GM04504 (cell line): ENCODE measurements around the gene NUBP2.
A peak's percentile ranks its signal among the peaks of the same experiment; 100 is the strongest.
"Not testable (repeated sequence)": the region's sequence is repeated elsewhere in the genome, so short reads cannot be mapped to it uniquely, and the experiment has no call there.

Experiments
- DNase-seq: peaks from one replicate; pipeline ENCODE4 v3.0.0-alpha.2; 2012; ENCODE audit warnings: low read depth

Gene NUBP2

GRCh38 chr16:1786242-1787055, 3.7 kb downstream of the NUBP2 start:
- DNase-seq, result no peak

DNA sequence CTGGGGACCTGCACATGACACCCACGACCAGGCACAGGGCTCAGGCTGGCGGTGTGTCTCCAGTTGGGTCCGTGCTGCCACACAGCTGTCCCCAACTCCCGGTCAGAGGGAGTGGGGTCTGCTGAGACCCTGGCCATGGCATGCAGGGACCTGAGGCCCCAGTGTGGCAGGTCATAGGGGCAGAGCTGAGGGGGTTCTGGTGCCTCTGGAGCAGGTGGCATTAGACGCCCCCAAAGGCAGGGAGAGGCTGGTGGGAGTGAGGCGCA, 4.2 kb downstream of the NUBP2 start:
- no peak for DNase-seq

- no peak for DNase-seq
Observed at GRCh38 chr16:1787322-1788094, 4.7 kb downstream of the NUBP2 start.

DNA sequence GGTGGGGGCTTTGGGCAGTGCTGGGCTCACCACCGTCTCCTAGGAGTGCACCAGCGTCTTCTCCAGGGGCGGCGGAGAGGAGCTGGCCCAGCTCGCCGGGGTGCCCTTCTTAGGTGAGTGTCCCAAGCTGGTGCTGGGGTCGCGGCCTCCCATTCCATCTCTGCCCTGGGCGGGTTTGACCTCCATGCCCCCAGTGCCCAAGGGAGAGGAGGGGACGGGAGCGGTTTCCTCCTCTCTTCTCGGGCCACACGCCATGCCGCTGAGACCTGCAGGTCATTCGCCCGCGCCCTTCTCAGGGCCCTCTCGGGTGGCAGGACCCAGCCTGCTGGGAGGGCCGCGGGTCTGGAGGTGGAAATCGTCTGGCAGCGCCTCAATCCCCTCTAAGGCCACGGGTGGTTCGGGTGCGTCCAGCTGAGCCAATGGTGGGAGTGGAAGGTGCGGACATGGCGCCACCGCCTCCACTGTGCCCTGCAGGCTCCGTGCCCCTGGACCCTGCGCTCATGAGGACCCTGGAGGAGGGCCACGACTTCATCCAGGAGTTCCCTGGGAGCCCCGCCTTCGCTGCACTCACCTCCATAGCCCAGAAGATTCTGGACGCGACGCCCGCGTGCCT, 5.4 kb downstream of the NUBP2 start:
- DNase-seq, result no peak

DNA sequence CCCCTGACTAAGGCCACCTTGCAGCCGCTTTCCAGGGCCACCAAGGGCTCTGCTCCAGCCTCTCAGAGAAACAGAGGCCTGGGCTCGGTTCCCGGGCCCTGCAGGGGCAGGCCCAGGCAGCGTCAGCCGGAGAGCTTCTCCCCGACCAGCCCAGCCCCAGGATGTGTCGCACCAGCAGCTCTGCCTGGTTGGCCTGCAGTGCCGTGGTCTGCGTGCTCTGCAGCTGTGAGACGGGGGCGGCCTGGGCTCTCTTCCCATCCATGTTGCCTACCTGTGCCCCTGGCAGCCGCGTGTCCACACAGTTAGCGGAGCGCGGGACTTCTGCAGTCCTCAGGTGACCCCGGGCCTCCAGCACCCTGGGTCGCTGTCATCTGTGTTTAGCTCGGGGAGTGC, 5.9 kb downstream of the NUBP2 start:
- DNase-seq, result no peak

DNA sequence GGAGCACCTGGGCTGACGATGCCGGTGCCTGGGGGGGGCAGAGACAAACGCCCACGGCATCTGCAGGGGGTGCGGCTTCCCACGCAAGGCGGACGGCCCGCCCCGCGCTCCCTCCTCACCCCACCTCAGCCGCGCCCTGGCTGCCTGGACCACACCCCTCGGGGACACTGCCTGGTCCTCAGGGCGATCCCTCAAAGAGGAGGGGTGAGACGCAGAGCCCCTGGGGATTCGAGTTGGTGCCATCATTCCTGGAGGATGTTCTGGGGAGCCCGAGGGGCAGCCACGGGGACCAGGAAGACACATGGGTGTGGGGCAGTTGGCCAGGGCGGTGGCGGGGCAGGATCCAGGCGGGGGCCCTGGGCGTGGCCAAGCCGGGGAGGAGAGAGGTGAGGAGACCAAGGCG, 6.9 kb downstream of the NUBP2 start:
- DNase-seq, result no peak

DNA sequence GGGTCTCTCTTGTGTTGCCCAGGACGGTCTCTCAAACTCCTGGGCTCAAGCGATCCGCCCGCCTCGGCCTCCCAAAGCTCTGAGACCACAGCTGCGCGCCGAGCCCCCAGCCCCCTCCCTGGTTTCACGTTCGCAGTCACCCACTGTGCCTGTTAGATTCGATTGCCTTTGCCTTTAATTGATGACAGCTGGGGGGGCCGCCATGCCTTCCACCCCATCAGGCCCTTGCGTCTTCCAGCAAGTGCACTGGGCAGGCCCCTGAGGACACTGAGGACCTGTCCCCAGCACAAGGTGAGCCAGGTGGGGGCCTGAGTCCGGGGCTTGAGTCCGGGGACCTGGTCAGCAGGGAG, 7.5 kb downstream of the NUBP2 start:
- DNase-seq, result no peak

DNA sequence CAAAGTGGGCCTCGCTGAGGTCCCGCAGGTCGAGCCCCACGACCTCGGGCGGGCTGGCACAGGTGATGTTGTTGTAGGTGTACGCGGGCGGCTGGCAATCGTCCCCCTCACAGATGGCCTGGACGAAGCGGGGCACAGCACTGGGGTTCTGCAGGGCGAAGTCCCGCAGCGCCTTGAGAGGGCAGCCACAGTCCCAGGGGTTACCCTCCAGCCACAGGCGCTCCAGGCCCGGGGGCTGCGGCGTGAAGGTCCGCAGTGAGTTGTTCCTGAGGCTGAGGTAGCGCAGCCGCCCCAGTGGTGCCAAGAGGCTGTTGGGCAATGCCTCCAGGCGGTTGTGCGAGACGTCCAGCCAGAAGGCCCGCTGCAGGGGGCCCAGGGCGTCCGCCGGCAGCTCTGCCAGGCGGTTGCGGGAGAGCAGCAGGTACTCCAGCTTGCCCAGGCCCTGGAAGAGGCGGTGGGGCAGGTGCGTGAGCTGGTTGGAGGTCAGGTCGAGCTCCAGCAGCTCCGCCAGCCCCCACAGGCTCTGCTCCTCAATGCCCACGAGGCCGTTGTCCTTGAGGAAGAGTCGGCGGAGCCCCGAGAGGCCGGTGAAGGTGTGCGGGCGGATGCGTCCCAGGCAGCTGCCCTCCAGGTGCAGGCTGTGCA, 8.0 kb downstream of the NUBP2 start:
- no peak for DNase-seq

DNA sequence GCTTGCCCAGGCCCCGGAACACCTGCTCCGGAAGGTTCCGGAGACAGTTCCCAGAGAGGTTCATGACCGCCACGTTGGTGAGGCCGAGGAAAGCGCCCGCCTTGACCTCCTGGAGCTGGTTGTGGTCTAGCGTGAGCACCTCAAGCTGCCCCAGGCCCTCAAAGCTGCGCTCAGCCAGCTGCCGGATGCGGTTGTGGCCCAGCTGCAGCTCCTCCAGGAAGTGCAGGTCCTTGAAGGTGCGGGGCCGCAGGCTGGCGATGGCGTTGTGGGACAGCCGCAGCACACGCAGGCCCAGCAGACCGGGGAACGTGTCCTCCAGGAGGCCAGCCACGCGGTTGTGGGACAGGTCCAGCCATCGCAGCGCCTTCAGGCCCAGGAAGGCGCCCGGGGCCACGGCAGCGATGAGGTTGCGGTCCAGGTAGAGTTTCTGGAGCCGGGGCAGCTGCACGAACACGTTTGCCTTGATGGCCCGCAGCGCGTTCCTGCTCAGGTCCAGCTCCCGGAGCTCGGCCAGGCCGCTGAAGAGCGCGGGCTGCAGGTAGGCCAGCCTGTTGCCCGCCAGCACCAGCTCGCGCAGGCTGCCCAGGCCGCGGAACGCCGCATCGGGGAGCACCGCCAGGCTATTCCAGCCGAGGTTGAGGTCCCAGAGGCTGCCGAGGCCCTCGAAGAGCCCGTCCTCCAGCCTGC, 8.6 kb downstream of the NUBP2 start:
- no peak for DNase-seq

DNA sequence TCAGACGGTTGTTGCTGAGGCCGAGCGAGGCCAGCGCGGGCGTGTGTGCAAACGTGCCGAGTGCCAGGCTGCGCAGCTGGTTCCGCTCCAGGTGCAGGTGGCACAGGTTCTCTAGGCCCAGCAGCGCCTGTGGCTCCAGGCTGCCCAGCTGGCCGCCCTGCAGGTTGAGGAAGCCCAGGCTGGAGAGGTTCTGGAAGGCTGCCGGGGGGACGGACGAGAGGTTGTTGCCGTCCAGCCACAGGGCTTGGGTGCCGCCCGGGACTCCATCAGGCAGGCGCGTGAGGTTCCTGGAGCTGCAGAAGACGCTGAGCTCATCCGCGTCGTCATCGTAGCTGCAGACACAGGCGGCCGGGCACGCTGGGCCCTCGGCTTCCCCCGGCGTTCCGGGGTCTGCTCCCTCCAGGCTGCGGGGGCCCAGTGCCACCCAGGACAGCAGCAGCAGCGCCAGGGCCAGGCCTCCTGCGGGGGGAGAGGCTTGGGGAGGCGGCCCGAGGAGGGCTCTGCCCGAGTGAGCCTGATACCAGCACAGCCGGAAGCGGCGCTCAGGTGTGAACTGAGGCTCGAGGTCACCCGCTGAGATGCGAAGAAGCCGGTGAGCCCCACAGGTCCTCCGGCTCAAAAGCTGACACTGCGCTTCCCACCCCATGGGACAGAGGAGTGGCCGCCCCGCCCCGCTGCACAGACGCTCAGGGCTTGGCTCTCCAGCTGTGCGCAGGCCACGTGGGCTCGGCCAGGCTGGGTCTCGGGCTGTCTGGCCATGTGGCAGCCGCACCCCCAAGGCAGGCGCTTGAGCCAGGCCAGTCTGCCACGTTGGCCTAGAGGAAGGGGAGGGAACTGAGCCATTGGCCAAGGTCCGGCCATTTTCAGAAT, 9.4 kb downstream of the NUBP2 start:
- no peak for DNase-seq

GRCh38 chr16:1792836-1793577, 10.2 kb downstream of the NUBP2 start:
- no peak for DNase-seq

DNA sequence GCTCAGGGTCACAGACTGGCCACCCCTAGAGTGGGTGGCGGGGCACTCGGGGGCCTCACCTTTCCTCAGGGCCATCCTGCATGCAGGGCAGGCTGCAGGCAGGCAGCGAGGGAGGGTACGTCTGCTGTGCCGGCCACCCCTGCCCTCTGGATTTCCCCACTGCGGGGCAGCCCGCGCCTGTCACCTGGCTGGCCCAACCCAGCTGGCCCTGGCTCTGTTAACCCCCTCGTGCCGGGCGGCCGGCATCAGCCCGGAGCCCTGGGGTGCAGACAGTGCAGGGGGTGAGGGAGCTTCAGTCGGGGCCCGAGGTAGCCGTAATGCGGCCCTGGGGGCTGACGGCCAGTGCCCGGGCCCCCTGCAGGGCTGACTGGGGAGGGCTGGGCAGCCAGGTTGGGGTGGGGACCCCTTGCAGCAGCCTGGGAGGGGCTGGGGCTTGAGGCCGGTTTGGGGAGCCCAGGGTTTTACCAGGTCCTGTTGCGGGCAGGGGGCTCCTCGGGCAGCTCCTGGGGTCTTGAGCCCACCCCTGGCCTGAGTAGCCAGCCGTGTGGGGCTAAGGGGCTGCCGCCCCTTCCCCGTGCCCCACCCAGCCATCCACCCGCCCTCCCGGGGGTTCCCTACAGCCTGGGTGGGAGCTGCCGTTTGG, 10.9 kb downstream of the NUBP2 start, which contains the start of gene IGFALS:
Gene IGFALS, minus strand, starts transcription at position 128 of the 643 bp plus-strand sequence. Its CDS starts 53 bp downstream, at position 75.
- no peak for DNase-seq

DNA sequence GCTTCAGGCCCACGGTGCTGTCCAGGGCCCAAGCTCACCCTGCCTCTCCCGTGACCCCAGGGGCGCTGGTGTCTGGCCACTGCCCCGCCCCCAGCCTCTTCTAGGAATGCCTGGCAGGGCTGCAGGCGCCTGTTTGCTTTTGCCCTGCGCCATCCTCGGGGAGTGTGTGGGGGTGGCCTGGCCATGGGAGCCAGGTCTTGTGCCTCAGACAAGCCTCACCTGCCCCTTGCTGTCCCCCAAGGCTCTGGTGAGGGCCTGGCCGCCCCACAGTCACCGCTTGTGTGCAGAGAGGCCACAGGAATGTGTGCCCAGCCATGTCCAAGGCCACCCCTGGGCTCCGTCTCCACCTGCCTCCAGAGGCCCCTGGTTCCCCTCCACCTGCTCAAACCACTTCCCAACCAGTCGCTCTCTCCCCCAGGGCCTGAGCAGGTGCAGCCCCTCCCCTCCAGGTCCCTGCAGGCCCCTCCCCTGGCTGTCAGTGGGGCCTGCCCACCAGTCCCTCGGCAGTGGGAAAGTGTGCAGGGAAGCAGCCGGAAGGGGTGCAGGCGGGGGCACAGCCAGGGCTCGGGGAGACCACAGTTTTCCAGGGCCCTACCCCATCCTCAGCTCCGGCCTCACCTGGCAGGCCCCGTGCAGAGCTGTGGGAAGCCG, 11.6 kb downstream of the NUBP2 start:
- DNase-seq, result no peak

DNA sequence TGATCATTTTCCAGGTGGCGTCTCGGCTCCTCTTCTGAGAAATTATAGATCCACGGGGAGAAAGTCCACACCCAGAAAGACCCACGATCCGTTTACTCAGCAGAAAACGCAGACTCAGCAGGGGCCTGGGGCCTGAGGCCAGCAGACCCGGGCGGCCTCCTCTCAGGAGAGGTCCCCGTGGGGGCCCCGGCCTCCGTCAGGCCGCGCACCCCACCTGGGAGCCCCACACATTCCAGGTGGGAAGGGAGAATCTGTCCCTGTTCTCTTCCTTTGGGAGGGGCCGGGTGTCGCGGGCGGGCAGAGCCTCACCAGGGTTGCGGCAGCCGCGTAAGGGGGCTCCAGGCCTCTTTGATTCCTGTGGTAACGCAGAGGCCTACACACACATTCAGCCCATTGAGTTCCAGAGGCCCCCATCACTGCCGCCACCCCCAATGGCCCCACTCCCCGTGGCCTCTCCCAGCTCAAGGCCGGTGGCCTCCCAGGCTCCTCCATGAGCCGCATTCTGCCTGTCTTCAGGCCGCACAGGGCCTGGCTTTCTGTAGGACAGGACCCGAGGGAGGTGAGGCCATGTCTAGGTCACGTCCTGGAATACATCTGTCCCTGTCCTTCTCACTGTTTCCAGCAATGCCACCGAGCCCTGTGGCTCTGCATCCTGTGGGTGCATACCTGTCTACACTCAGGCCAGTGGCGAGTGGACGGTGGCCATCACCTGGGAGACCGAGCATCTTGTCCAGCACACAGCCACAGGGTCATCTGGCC, 12.3 kb downstream of the NUBP2 start:
- no peak for DNase-seq

DNA sequence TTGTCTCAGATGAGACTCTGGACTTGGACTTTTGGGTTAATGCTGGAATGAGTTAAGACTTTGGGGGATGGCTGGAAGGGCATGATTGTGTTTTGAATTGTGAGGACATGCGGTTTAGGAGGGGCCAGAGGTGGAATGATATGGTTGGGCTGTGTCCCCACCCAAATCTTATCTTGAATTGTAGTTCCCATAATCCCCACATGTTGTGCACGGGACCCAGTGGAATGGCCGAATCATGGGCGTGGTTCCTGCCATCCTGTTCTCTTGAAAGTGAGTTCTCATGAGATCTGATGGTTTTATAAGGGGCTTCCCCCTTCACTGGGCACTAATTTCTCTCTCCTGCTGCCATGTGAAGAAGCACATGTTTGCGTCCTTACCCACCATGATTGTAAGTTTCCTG, 16.5 kb downstream of the NUBP2 start:
- not testable (repeated sequence) for DNase-seq

DNA sequence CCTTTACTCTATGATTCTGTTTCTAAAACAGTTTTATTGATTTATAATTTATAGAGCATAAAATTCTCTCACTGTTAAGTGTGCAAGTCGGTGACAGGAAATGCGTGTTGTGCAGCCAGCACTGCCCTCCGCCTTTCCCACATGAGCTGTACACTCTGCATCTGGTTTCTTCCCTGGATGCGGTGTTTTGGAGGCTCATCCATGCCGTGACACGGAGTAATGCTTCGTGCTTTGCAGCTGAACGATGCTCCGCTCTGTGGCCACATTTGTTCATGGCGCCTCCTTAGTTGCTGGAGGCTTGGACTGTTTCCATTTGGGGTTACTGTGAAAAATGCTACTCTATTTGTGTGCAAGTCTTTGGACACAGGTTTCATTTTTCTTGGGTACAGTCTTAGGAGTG, 17.9 kb downstream of the NUBP2 start:
- peak; percentile 87 for DNase-seq

DNA sequence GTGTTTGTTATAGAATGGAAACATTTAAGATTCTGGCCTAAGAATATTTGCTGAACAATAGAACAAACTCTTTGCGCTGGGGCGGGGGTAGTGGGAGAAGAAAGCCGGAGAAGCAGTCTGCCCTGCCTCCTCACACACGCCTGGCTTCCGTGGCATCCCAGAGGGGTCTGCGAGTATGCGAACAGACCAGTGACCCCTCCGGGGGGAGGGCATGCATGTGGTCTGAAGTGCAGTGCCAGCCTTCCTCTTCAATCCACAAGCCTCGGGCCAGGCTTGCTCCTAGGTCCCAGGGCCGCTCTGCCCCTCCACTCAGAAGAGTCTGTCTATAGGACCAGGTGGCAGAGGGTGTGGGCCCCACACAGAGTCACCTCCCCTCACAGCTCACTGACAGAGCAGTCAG, 24.9 kb downstream of the NUBP2 start:
- no peak for DNase-seq

DNA sequence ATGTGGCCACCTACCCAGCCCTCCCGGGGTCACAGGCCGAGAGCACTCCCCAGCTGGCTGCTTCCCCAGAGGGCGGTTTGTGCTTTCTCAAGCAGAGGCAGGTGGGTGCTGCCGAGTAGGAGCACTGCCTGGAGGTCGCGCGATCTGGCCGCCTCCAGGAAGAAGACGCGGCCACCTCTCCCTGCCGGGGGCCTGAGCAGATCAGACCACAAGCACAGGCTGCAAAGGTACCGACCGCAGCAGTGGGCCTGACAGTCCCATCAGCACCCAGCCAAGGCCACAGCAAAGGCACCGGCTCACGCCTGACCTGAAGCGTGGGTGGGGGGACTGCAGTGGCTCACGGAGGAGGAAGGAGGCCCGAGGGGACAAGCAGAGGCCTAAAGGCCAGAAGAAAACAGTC, 25.9 kb downstream of the NUBP2 start:
- no peak for DNase-seq
